ENCODE data around the gene SP4.
A peak's percentile ranks its signal among the peaks of the same experiment; 100 is the strongest.

Gene SP4

GRCh38 chr7:21427871-21428658 is at the start of gene SP4:
SP4 (plus strand) TSS chr7:21428083; CDS start chr7:21428252, 169 bp downstream.
- peak; percentile 92 to 93 for DNase-seq (ENCODE audit: low read depth in 2 of 2)

- DNase-seq (ENCODE audit: low read depth in 2 of 2): no peak
Observed at GRCh38 chr7:21383227-21384220, 44.4 kb upstream of the SP4 start.

- DNase-seq (ENCODE audit: low read depth in 2 of 2): no peak
Observed at GRCh38 chr7:21393937-21394336, 33.9 kb upstream of the SP4 start.

GRCh38 chr7:21401944-21402343 is 25.9 kb upstream of the SP4 start:
- DNase-seq (ENCODE audit: low read depth in 2 of 2): no peak

GRCh38 chr7:21407796-21408480 is 19.9 kb upstream of the SP4 start:
- DNase-seq (ENCODE audit: low read depth in 2 of 2): no peak

- no peak for DNase-seq (ENCODE audit: low read depth in 2 of 2)
Observed at GRCh38 chr7:21408481-21408820, 19.4 kb upstream of the SP4 start.

GRCh38 chr7:21412410-21412851 is 15.5 kb upstream of the SP4 start:
- no peak for DNase-seq (ENCODE audit: low read depth in 2 of 2)

- DNase-seq (ENCODE audit: low read depth in 2 of 2): no peak
Observed at GRCh38 chr7:21412957-21413356, 14.9 kb upstream of the SP4 start.

- DNase-seq (ENCODE audit: low read depth in 2 of 2): no peak
Observed at GRCh38 chr7:21413502-21413901, 14.4 kb upstream of the SP4 start.

GRCh38 chr7:21414795-21415393 is 13.0 kb upstream of the SP4 start:
- DNase-seq (ENCODE audit: low read depth in 2 of 2): no peak

- no peak for DNase-seq (ENCODE audit: low read depth in 2 of 2)
Observed at GRCh38 chr7:21417647-21418046, 10.2 kb upstream of the SP4 start.

GRCh38 chr7:21422751-21423150 is 5.1 kb upstream of the SP4 start:
- DNase-seq (ENCODE audit: low read depth in 2 of 2): no peak

GRCh38 chr7:21425290-21425689 is 2.6 kb upstream of the SP4 start:
- DNase-seq (ENCODE audit: low read depth in 2 of 2): no peak

- DNase-seq (ENCODE audit: low read depth in 2 of 2): no peak
Observed at GRCh38 chr7:21426286-21427181, 1.3 kb upstream of the SP4 start.

GRCh38 chr7:21427182-21427870 is 557 bp upstream of the SP4 start:
- peak; percentile 96 to 97 for DNase-seq (ENCODE audit: low read depth in 2 of 2)

- no peak for DNase-seq (ENCODE audit: low read depth in 2 of 2)
Observed at GRCh38 chr7:21428659-21428941, 717 bp downstream of the SP4 start.

- DNase-seq (ENCODE audit: low read depth in 2 of 2): no peak
Observed at GRCh38 chr7:21429021-21429420, 1.1 kb downstream of the SP4 start.

- no peak for DNase-seq (ENCODE audit: low read depth in 2 of 2)
Observed at GRCh38 chr7:21429786-21430574, 2.1 kb downstream of the SP4 start.

GRCh38 chr7:21430575-21430954 is 2.7 kb downstream of the SP4 start:
- DNase-seq (ENCODE audit: low read depth in 2 of 2): no peak

All from fibroblast of skin of left biceps (primary cell).